H1 (cell line): ENCODE results near the gene NEMF. TPM values are rescaled to one million over a fixed set of nuclear protein-coding genes. Genes with fewer than 3 reads are reported as not detected.

Experiments
- CTCF ChIA-PET: fragments of 300-600 bp; sonication (Branson Sonifier 250); formaldehyde crosslinking; loops from one replicate; lab custom pipeline; 2021; ENCODE audit not compliant: partially characterized antibody; lab: Charles Lee
- POLR2A ChIA-PET: fragments of 300-600 bp; sonication (Branson Sonifier 250); formaldehyde crosslinking; loops from one replicate; lab custom pipeline; 2021; ENCODE audit warnings: inconsistent platforms; ENCODE audit not compliant: partially characterized antibody; lab: Charles Lee
- DNase-seq, 2 experiments: peaks; one replicate each; pipeline versions ENCODE4 v3.0.0 to v3.0.0-alpha.2; 2010 to 2022; ENCODE audit warnings: low spot score in 2 of 2, low read depth in 1 of 2, mixed read lengths in 1 of 2
- FAIRE-seq: peaks from 2 replicates; lab custom pipeline; 2011; peaks lifted over from hg19 to GRCh38; lab: Jason Lieb, UNC
- H2AFZ ChIP-seq: 2 replicates; pipeline ENCODE4 v1.8.1; 2012; ENCODE audit warnings: low read length, inconsistent platforms
- H2AK5ac ChIP-seq: 2 replicates; pipeline ENCODE4 v1.6.1; 2013; ENCODE audit warnings: low read depth, low read length
- H2BK120ac ChIP-seq: replicated peaks from 2 replicates; pipeline ENCODE3; 2013; ENCODE audit warnings: low read depth, low read length, inconsistent platforms
- H2BK12ac ChIP-seq: 2 replicates; pipeline ENCODE4 v1.6.1; 2013; ENCODE audit warnings: low read depth, low read length
- H2BK15ac ChIP-seq: 2 replicates; pipeline ENCODE4 v1.6.1; 2013; ENCODE audit warnings: low read length
- H2BK20ac ChIP-seq: 2 replicates; pipeline ENCODE4 v1.6.1; 2013; ENCODE audit warnings: low read length
- H2BK5ac ChIP-seq: 2 replicates; pipeline ENCODE4 v1.6.1; 2013; ENCODE audit warnings: low read depth, low read length
- H3K14ac ChIP-seq: 2 replicates; pipeline ENCODE4 v1.6.1; 2013; ENCODE audit warnings: inconsistent platforms; ENCODE audit not compliant: insufficient read length
- H3K18ac ChIP-seq: 2 replicates; pipeline ENCODE4 v1.6.1; 2013; ENCODE audit warnings: low read length; ENCODE audit errors: extremely low read depth
- H3K23ac ChIP-seq: 2 replicates; pipeline ENCODE4 v1.6.1; 2013; ENCODE audit warnings: inconsistent platforms; ENCODE audit not compliant: insufficient read length
- H3K23me2 ChIP-seq: 2 replicates; pipeline ENCODE4 v1.6.1; 2013; ENCODE audit warnings: low read depth, low read length
- H3K27ac ChIP-seq: 2 replicates; pipeline ENCODE4 v1.6.1; 2011; ENCODE audit warnings: low read depth, low read length, inconsistent platforms
- H3K27me3 ChIP-seq, 4 experiments: replicated peaks in 1 of 4; 1 replicate in 1 of 4; 2 replicates in 3 of 4; pipeline versions ENCODE4 v1.6.1 to v1.8.1; 2011 to 2013; ENCODE audit warnings: low read length in 3 of 4, mild to moderate bottlenecking in 3 of 4, inconsistent platforms in 2 of 4, mixed read lengths in 2 of 4, moderate library complexity in 1 of 4; ENCODE audit not compliant: control insufficient read depth in 3 of 4, insufficient read depth in 3 of 4; ENCODE audit errors: extremely low read depth in 1 of 4
- H3K36me3 ChIP-seq, 4 experiments: 2 replicates each; pipeline versions ENCODE4 v1.6.1 to v1.8.1; 2011 to 2013; ENCODE audit warnings: mild to moderate bottlenecking in 4 of 4, low read length in 3 of 4, moderate library complexity in 2 of 4, control low read depth in 1 of 4, inconsistent platforms in 1 of 4; ENCODE audit not compliant: insufficient read depth in 4 of 4, control insufficient read depth in 2 of 4
- H3K4ac ChIP-seq: replicated peaks from 2 replicates; pipeline ENCODE3; 2013; ENCODE audit warnings: low read length, low read depth, mixed read lengths, inconsistent platforms; ENCODE audit not compliant: insufficient read length
- H3K4me1 ChIP-seq, 4 experiments: replicated peaks in 1 of 4; 1 replicate in 1 of 4; 2 replicates in 3 of 4; pipeline versions ENCODE4 v1.6.1 to v1.8.1; 2011 to 2013; ENCODE audit warnings: low read length in 3 of 4, inconsistent platforms in 2 of 4, mixed read lengths in 1 of 4; ENCODE audit not compliant: insufficient read depth in 4 of 4, control insufficient read depth in 3 of 4
- H3K4me2 ChIP-seq, 2 experiments: 2 replicates each; pipeline versions ENCODE4 v1.6.1 to v1.8.1; 2011 to 2013; ENCODE audit warnings: low read depth in 2 of 2, low read length in 2 of 2, control low read depth in 1 of 2, inconsistent platforms in 1 of 2, mild to moderate bottlenecking in 1 of 2; ENCODE audit not compliant: insufficient read depth in 1 of 2
- H3K4me3 ChIP-seq, 4 experiments: fragments of 200-600, 300-600 bp in 1 of 4; sonication (generic), shearing (Covaris generic), sonication (Bioruptor Twin) in 1 of 4; 2 replicates each; pipeline versions ENCODE4 v1.5.1 to v1.8.1; 2011 to 2016; ENCODE audit warnings: low read length in 4 of 4, low read depth in 3 of 4, control low read depth in 2 of 4, inconsistent platforms in 2 of 4, mild to moderate bottlenecking in 2 of 4, mixed read lengths in 1 of 4, moderate library complexity in 1 of 4; ENCODE audit not compliant: insufficient read depth in 2 of 4; ENCODE audit errors: extremely low read depth in 1 of 4
- H3K56ac ChIP-seq: replicated peaks from 2 replicates; pipeline ENCODE3; 2013; ENCODE audit warnings: low read depth, mild to moderate bottlenecking, mixed read lengths, low read length, inconsistent platforms; ENCODE audit not compliant: insufficient read length
- H3K79me1 ChIP-seq: 2 replicates; pipeline ENCODE4 v1.6.1; 2013; ENCODE audit warnings: low read depth, low read length, control low read depth
- H3K79me2 ChIP-seq, 2 experiments: 2 replicates each; pipeline versions ENCODE4 v1.6.1 to v1.8.1; 2012 to 2013; ENCODE audit warnings: low read length in 2 of 2, mild to moderate bottlenecking in 2 of 2, inconsistent platforms in 1 of 2; ENCODE audit not compliant: insufficient read depth in 2 of 2, control insufficient read depth in 1 of 2
- H3K9ac ChIP-seq, 4 experiments: replicated peaks in 1 of 4; 1 replicate in 1 of 4; 2 replicates in 3 of 4; pipeline versions ENCODE4 v1.6.1 to v1.8.1; 2011 to 2013; ENCODE audit warnings: low read depth in 3 of 4, low read length in 3 of 4, control low read depth in 2 of 4, mild to moderate bottlenecking in 2 of 4, moderate library complexity in 2 of 4, inconsistent platforms in 1 of 4; ENCODE audit errors: extremely low read depth in 1 of 4
- H3K9me3 ChIP-seq, 2 experiments: 2 replicates each; pipeline versions ENCODE4 v1.6.1 to v1.8.1; 2012 to 2013; ENCODE audit warnings: mild to moderate bottlenecking in 2 of 2, moderate library complexity in 2 of 2, control low read depth in 1 of 2, inconsistent platforms in 1 of 2, low read depth in 1 of 2, low read length in 1 of 2, mixed read lengths in 1 of 2; ENCODE audit not compliant: insufficient read depth in 2 of 2
- H4K20me1 ChIP-seq, 2 experiments: replicated peaks in 1 of 2; 2 replicates each; pipeline versions ENCODE3 to v1.8.1; 2011 to 2013; ENCODE audit warnings: inconsistent platforms in 2 of 2, low read length in 2 of 2, mild to moderate bottlenecking in 1 of 2; ENCODE audit not compliant: insufficient read depth in 2 of 2, control insufficient read depth in 1 of 2
- H4K5ac ChIP-seq: 2 replicates; pipeline ENCODE4 v1.6.1; 2013; ENCODE audit warnings: low read length, low read depth, mixed read lengths, inconsistent platforms; ENCODE audit not compliant: insufficient read length
- H4K8ac ChIP-seq: 2 replicates; pipeline ENCODE4 v1.8.0; 2013; ENCODE audit warnings: mild to moderate bottlenecking, moderate library complexity, low read length, inconsistent platforms; ENCODE audit not compliant: insufficient read depth; ENCODE audit errors: extremely low read depth
- H4K91ac ChIP-seq: replicated peaks from 2 replicates; pipeline ENCODE3; 2013; ENCODE audit warnings: low read length, mixed read lengths, inconsistent platforms; ENCODE audit not compliant: insufficient read length
- CBX5 ChIP-seq: fragments of 300-800, 300-1000 bp; sonication (generic); IDR thresholded peaks from 2 replicates; pipeline ENCODE4 v1.7.1; 2016; ENCODE audit warnings: antibody characterized with exemption, low read length, low read depth
- HDAC2 ChIP-seq, 2 experiments: fragments of 300-600 bp in 1 of 2; sonication (generic) in 1 of 2; IDR thresholded peaks; 2 replicates each; pipeline ENCODE4 v1.6.1; 2011 to 2012; ENCODE audit warnings: low read depth in 2 of 2, low read length in 2 of 2, mild to moderate bottlenecking in 2 of 2, moderate library complexity in 2 of 2, borderline replicate concordance in 1 of 2, inconsistent platforms in 1 of 2
- KDM5A ChIP-seq: fragments of 200-600 bp; IDR thresholded peaks from 2 replicates; pipeline ENCODE4 v1.7.1; 2012; ENCODE audit warnings: mild to moderate bottlenecking, low read length, inconsistent platforms, mixed read lengths
- NANOG ChIP-seq: IDR thresholded peaks from 2 replicates; pipeline ENCODE4 v1.6.1; 2011; ENCODE audit warnings: low read length, low read depth, mild to moderate bottlenecking, inconsistent platforms; ENCODE audit not compliant: insufficient read depth, poor library complexity, severe bottlenecking
- NRF1 ChIP-seq: IDR thresholded peaks from 2 replicates; pipeline ENCODE4 v1.6.1; 2011; ENCODE audit warnings: mild to moderate bottlenecking, low read depth, low read length, improper control_type of control experiment
- SAP30 ChIP-seq: fragments of 300-600 bp; sonication (generic); IDR thresholded peaks from 2 replicates; pipeline ENCODE4 v1.7.1; 2012; ENCODE audit warnings: low read length, moderate library complexity, mild to moderate bottlenecking, inconsistent platforms; ENCODE audit not compliant: insufficient read depth, insufficient replicate concordance
- SP2 ChIP-seq: IDR thresholded peaks from 2 replicates; pipeline ENCODE4 v1.6.1; 2012; ENCODE audit warnings: mild to moderate bottlenecking, low read length, inconsistent platforms
- WGBS, 2 experiments: shearing (Covaris generic) in 1 of 2; methylation state at CpG; one replicate each; pipeline versions ENCODE4 v1.1.6 to v1.1.7; 2013 to 2015; ENCODE audit warnings: low lambda C conversion rate in 2 of 2, mixed read lengths in 2 of 2, inconsistent platforms in 1 of 2, low coverage in 1 of 2, missing lambda C conversion rate in 1 of 2; ENCODE audit not compliant: insufficient replicate concordance in 2 of 2, insufficient coverage in 1 of 2, insufficient read length in 1 of 2; ENCODE audit errors: extremely low coverage in 1 of 2, missing lambda C conversion rate in 1 of 2; 5-methylcytosine and 5-hydroxymethylcytosine counted together
- polyA plus RNA-seq, 7 experiments: library from polyadenylated mRNA; depleted of rRNA in 3 of 7; stranded (reverse) in 5 of 7; unstranded in 2 of 7; fragments of >200 nt in 5 of 7; fragments of 200-250 nt in 2 of 7; gene quantifications; 1 replicate in 5 of 7; 2 replicates in 1 of 7; 4 replicates in 1 of 7; pipeline versions ENCODE4 v1.2.1 to v1.2.3, GENCODE V29; 2011 to 2013; ENCODE audit warnings: missing spikeins in 2 of 7, mixed read lengths in 2 of 7
- total RNA-seq: library from RNA; stranded (reverse); fragmentation: NEBNext Ultra II Directional; extraction: Animal tissue kit (Norgen Biotek cat#: 25700); gene quantifications from 2 replicates; pipeline ENCODE4 v1.2.1, GENCODE V29; 2021

NEMF gene
- total and polyA plus RNA-seq, 2 of the 8 experiments (the other 6 are each of a cell fraction or from before 2014, with no cell fraction given) = 8.3 to 45.5 TPM

GRCh38 chr14:49766839-49767238, 85.7 kb downstream of the NEMF start:
- Histone ChIP-seq H3K79me1 (peaks cover 9% of the 10 kb centered on the region; the same call in 1 of the 2 replicates), H3K4me1 (peaks cover 2 to 13% (median 3%) of the 10 kb centered on the region in 4 experiments; a peak in 4 of 7 replicates), H2BK12ac (no peak overlapping the region), H4K91ac (no peak overlapping the region), H2BK15ac (0 out of 2 replicates have a peak overlapping the region, but pooled peaks have one; percentile 38), H2BK5ac (no peak overlapping the region), H4K20me1 (no peaks in the 10 kb centered on the region), H3K27ac (peak overlapping the region; percentile 6; the same call in 1 of the 2 replicates), H3K56ac (no peak overlapping the region), H3K79me2 (peaks cover 0 to 23% of the 10 kb centered on the region in 2 experiments; a peak in 3 of 4 replicates), H4K8ac (no peak overlapping the region), H3K4ac (no peak overlapping the region), H3K4me2 (peak overlapping the region; percentile 71 to 90), H3K9ac (peak overlapping the region in 1 of 4 experiments; percentile 76; a peak in 2 of 7 replicates), H3K36me3 (no peaks in the 10 kb centered on the region), H3K14ac (no peak overlapping the region), H3K9me3 (no peaks in the 10 kb centered on the region), H4K5ac (no peak overlapping the region), H3K23me2 (peaks cover 9% of the 10 kb centered on the region), H2BK20ac (no peak overlapping the region), H3K23ac (no peak overlapping the region), H3K18ac (no peak overlapping the region), H3K27me3 (no peaks in the 10 kb centered on the region), H3K4me3 (peak overlapping the region in 3 of 4 experiments; percentile 69 to 96 (median 90); a peak in 5 of 8 replicates), H2AK5ac (no peak overlapping the region), H2AFZ (peak overlapping the region; percentile 55), H2BK120ac (no peak overlapping the region)
- CTCF ChIA-PET = interaction anchor here (0.6 to 2.8 kb wide), 3 partner anchors 95 to 132 kb away, joined by 3 to 16 read pairs (median 8); partner anchors contain the start of gene DNAAF2
- WGBS, 2 experiments = 88% methylated on average over 10 of the region's 10 CpGs; no CpG with 5 or more reads in 1 of the 2 experiments
- DNase-seq = no peak
- TF ChIP-seq CBX5 = no peak
- no peak for TF ChIP-seq NRF1
- TF ChIP-seq SAP30 = no peak
- no peak for TF ChIP-seq KDM5A
- no peak for TF ChIP-seq SP2
- no peak for TF ChIP-seq HDAC2 (IDR thresholded peaks at IDR 0.05; ENCODE audit: borderline replicate concordance in 1 of 2, low read depth in 2 of 2, low read length in 2 of 2)
- TF ChIP-seq NANOG = no peak
- FAIRE-seq = no peak
- POLR2A ChIA-PET = interaction anchor here (0.7 to 3.5 kb wide), 22 partner anchors 10 to 260 kb away, joined by 3 to 30 read pairs (median 6); partner anchors contain the start of genes DNAAF2, KLHDC1, MGAT2 and NEMF
